Measurements from ENCODE around the gene CAMK2B.

CAMK2B gene

DNA sequence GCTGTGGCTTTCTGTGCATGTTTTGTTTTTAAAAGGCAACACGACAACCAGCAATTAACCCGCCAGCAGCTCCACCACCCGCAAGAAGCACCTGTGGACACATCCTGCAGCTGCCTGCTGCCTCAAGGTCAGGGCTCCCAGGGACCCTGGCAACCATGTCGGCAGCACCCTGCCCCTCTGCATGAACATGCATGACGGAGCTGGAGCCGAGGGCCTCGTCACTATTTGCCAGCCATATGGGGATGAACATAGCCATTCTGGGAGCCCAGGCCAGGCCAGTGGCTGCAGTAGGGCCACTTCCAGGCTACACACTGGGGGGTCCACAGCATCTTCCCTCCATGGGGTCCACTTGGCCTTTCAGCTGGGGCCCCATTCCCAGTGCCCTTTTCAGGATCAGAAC, 52.9 kb downstream of the CAMK2B start:
- no peak for ATAC-seq

DNA sequence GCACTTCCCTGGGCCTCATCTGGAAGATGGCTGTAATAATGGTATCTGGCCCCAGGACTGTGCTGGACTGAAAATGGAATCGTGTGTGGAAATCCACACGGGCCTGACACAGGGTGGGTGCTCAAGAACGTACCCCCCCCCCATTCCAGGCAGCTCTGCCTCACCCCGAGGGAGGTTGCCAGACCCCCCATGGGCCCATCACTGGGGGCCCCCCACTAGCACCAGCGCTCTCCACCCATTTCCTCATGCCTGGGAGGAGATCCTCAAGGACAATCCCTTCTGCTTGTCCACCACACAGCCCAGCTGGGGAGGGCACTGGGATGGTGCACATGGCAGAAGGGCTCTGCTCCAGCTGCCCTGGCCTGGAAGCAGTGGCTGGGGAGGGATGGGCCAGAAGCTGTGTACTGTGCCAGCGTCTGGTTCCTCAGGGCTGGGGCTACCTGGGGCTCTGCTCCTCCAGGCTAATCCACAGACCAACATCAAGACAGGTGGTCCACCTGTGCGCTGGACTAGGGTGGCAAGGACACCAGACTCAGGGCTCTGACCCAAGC, 55.4 kb downstream of the CAMK2B start:
- no peak for ATAC-seq

DNA sequence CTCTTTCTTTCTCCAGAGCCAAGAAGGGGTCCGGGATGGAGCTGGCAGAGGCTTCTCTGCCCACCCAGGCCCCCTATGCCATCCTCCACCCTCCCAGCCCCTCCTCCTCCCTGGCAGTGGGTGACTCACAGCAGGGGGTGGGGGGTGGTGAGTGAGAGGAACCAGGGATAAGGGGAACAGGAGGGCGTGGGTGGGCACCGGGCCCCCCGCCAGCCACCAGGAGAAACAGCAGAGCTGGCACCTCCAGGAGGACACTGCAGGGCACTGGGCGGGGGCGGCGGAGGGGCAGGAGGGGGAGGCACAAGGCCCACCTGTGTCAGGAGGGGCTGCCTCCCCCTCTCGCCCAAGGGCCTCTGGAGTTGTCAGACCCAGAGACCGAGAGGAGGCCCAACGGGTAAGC, 56.0 kb downstream of the CAMK2B start:
- no peak for ATAC-seq

DNA sequence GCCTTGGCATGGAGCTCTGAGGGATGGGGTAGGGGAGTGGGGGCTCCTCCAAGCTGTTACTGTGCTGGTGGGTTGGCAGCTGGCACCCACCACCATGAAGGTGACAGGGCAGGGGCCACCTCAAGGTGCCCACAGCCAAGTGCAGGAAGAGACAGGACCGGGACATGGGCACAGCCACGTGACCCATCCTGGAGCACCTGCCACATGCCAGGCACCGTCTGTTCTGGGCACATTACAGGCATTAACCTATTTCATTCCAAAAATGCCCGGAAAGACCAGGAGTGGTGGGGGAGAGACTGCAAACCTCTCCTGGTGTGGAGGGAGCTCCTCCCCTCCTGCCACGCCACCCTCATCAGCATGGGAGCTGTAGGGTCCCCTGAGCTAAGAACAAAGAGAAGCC, 56.7 kb downstream of the CAMK2B start:
- no peak for ATAC-seq

DNA sequence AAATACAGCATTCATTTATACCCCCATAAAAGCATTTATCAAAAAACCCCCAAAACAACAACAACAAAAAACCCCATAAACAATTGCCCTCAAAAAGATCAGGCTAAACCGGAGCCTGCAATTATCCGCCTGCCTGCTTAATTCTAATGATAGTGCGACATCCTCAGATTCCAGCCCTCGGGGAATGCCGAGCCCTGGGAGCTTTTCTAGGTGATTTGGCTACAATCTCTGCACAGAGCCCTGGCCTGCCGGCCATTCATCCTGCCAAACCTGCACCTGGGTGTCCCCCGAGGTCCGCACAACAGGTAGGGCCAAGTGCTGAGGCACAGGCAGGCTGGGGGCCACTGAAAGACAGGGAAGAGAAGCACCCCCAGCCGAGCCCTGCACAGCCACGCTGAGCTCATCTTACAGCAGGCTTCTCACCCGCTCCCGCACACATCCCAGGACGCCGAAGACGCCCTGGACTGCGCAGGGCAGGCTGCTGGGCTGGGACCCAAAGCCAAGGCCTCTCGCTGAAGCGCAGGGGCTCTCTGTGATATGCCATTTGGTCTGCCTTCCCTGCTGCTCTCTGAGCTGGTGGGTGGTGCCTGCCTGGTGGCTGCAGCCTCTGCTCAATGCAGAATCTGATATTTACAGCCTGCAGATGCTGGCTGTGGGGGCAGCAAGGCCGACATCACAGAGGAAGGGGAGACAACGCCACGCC, 57.5 kb downstream of the CAMK2B start:
- ATAC-seq = no peak

DNA sequence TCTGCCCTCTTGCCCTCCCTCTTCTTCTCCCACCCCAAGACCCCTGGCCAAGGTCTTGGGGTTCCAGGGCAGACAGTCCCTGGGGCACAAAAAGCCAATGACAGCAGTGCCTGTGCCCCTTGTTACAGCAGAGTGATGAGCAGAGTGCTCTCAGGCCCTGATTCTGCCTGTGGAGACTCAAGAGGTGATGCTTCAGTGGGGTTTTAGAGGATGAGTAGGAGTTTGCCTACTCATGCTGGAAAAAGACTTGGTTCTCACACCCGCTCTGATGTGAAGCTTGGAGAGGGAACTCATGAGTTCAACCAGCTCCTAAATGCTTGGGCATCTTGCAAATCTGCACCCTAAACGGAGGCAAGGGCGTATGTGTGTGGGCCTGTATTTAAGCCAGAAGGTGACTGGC, 58.2 kb downstream of the CAMK2B start:
- ATAC-seq = no peak

DNA sequence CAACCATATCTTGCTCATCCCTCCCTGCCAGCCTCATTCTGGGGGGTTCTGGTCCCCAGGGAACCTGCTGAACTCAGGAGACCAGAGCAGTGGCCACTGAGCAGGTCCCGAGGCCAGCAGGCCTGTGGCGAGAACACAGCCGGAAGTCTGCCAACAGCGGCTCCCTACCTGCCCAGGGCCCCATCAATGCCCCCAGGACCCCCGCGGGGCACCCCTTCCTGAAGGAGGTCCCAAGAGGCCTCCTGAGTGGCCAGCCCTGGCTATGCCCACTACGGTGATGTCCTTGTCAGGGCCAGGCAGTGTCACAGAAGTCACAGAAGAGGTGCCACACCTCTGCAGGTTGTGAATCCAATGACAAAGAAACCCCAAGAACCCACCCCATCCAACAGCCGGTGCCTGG, 58.9 kb downstream of the CAMK2B start:
- ATAC-seq = no peak

DNA sequence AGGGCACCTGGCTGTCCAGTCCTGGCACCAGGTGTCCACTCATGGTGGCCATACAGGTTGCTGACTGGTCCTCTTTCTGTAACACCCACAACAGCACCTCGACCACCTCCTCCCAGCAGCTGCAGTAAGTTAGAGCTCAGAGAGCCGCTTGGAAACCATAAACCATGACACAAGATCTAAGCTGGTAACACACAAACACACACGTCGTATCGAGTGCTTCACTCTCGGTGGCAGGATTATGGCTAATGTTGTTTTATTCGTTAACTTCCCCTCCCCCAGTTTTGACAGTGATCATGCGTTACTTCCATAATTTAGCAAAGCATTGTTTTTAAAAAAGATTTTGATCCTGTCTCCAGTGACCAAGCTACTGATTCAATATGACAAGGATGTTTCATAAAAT, 59.7 kb downstream of the CAMK2B start:
- no peak for ATAC-seq

DNA sequence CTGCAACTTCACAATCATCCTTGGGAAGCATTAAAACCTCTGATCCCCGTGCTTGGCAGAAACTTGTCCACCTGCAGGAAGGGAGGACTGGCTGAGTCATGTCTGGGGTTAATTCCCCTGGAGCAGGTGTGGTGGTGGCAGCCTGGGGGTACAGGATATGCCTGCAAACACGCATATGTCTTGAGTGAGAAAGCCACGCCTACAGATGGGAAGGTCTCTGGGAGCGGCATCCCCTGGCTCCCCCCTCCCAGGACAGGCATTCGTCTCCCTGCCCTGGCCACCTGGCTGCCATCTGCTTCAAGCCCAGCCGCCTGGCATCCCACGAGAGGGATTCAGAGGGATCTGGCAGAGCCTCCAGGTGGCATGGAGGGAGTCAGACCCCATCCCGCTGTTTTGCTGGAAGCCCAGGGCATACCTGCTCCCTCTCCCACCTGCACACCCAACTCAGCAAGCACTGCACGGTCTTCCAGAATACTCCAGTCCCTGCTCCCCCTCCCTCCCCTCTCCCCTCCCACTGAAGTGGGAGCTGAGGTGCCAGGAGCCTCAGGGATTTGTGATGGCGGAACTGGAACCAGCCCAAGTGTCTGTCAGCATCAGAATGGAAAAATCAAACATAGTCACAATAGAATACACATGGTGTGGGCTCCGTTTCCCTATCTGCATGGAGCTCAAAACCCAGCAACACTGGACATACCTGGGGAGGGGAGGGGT, 61.0 kb downstream of the CAMK2B start:
- no peak for ATAC-seq

DNA sequence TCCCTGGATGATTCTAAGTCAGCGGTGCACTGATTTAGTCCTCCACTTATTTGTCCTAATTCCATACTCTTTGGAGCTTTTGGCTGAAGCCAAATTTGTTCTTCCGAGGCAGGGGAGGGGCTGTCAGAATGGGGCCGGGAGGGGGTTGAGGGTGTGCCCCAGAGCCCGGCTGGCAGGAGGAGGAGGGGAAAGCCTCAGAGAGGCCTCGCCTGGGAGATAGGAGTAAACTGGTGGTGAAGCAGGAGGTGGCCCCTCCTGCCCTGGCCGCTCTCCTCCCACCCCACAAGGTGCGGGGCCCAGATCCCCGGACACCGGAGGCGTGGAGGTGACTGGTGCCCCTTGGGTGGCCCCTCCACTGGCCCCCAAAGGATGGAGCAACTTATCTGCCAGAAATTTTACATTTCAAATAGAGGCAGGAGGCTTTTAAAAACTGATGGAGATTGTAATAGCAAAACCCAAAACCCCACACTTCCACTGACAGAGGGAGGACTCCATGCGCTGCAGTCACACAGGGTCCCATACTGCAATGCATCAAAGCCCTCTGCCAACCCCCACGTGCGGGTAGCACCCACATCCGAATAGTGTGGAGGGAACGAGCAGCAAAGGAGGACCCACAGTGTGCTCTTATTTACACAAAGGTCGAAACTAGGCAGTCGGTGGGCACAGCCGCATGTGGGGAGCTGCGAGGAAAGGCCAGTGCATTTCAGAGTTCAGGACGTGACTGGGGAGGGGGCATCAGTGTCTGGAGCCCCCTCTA, 61.9 kb downstream of the CAMK2B start:
- ATAC-seq = no peak

DNA sequence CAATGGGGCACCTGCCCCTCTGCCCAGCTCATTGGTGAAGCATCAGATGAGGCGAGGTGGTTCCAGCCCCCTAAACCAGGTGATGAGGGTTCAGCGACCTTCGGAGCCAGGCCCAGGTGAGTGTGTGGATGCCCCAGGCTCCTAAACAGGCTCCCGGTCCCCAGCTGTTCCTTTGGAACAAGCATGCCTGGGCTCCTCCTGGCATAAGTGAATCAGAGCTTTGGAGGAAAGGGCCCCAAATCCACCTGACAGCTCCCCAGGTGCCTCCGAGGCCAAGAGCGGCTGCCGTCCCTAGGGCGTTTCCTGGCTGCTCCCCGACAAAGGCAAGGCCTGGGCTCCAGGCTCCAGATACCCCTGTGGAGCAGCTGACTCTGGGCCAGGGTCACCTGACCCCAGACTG, 63.4 kb downstream of the CAMK2B start:
- ATAC-seq = no peak

DNA sequence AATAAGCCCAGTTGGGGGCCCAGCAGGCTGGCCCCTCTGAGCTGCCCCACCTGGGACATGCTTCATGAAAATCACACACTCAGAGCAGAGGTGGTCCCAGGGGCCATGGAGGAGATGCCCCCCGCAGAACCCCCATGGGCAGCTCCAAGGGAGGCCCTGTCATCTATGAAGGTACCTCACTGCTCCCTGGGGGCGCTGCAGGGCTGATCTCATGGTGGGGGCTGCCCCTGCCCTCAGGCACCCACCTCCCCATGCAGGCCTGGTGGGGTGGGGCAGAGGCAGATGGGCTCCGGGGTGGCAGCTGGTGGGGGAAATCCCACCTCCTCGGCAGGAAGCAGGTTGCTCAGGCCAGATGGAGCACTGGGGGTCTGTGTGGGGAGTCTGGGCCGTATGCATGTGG, 64.2 kb downstream of the CAMK2B start:
- no peak for ATAC-seq

DNA sequence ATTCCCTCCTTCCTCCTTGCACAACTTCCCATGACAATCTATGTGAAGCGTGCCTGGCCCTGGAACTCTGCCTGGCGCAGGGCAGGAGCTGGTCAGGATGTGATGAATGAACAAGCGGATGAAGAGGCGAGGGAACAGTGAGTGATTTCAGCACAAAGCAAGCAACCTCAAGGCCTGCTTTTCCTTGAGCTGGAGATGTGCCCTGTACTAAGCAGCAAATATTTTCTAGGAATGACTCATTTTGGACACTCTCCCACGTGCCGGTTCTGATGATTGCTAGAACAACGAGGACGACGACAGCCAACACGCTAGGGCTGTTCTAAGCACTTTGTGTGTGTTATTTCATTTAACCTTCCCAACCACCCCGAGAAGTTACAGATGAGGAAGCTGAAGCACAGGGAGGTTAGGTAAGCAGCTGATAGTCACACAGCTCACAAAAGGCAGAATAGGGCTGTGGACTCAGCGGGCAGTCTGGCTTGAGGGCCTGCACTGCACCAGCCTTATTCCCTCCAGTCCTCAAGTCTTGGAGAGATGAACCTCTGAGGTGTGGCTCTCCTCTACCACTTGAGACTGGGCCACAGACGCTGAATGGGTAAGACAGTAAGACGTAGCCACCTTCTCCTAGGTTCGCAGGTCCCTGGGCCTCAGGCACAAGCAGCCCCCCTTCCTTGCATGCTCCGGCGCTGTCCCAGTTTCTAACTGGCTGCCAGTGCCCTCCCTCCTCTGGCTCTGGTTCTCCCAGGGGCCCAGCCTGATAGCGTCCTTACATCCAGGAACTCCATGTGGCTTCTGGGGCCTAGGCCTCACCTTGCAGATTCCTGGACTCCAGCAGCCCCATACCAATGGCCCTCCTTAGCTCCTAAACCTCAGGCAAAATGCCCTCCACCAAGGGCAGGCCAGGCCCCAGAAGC, 65.6 kb downstream of the CAMK2B start:
- ATAC-seq = no peak

DNA sequence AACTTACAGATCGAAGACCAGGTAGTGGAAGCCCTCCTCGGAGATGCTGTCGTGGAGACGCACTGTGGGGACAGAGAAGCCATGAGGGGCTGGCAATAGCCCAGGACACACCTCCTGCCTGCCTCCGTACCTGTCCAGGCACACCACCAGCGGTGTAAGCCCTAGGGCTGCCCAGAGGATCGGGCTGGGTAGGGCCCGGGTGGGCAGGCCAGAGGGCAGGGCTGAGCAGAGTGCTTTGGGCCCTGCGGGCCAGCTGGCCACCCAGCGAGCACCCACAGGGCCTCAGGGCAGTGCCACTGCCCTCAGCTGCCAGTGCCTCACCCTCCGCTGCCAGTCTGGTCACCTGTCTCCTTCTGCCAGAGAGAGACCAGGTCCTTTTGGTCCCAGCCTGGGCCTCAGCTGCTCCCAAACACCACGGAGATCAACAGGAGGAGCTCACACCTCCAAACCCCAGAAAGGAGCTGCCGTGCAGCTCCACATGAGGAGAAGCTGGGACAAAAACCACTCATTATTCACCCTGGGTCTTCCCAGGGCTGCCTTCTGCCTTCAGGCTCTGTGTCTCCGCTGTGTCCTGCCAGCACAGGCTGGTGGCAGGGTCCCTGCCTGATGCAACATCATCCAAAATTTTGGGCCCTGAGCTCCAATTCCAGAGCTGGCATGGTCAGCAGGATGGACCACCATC, 66.4 kb downstream of the CAMK2B start:
- ATAC-seq = no peak

DNA sequence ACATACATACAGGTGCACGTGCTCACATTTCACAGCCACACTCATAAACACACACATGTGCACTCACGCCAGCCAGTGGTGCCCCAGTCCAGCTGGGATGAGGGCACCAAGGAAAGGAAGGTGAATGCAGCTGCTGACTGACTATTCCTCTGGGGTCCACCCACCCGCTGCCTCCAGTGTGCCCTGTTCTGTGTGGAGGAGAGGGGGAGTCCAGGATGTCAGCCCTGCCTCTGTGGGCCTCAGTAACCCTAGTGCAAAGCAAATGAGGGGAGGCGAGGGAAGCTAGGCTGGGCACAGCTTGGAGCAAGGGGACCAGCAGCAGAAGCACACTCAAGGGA, 67.0 kb downstream of the CAMK2B start:
- ATAC-seq = no peak

DNA sequence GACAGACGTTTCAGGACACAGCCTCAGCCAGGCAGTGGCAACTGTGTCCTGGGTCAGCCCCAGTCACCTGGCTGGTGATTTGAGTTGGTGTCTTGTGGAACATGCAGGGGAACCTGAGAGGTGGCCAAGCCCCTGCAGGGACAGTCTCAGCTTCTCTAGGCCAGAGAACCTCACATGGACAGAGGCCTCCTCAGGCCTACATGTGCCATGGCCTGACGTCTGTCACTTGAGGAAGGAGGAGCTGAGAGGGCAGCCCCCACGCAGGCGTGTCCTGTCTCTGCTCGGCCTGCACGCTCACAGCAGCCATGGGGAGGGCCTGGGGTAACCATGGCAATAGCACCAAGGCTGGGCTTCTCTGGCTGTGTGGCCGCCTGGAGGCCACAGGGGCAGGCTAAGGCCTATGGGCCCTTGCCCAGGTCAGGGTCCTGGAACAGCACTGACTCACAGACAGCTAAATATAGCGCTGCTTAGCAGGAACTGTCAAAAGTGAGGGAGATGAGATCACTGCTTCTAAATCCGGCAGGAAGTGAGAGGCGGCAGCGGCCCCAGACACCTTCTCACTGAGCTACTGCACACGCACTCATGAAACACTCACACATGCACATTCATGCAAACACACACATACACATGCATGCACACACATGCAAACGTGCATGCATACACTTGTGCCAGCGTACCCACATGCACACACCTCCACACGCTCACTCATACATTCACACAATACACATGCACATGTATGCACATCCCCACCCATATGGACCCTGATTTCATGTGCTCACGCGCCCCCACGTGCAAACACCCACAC, 67.6 kb downstream of the CAMK2B start:
- peak; percentile 96 for ATAC-seq

DNA sequence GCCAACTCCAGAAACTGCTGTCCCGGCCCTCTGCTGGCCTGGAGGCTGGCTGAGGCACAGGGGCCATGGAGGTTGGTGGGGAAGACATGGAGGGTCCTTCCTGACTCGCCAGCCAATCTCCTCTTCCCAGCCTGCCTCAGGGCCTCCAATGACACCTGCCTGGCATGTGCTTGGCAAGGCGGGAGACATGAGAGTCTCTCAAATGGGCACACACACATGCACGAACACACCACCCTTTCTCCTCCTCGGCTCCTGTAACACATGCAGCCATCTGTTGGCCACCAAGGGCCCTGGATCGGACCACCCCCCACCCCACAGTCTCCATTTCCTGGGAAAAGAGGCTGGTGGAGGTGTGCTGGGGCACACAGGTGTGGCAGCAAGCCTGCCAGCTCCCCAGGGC, 68.2 kb downstream of the CAMK2B start:
- no peak for ATAC-seq

DNA sequence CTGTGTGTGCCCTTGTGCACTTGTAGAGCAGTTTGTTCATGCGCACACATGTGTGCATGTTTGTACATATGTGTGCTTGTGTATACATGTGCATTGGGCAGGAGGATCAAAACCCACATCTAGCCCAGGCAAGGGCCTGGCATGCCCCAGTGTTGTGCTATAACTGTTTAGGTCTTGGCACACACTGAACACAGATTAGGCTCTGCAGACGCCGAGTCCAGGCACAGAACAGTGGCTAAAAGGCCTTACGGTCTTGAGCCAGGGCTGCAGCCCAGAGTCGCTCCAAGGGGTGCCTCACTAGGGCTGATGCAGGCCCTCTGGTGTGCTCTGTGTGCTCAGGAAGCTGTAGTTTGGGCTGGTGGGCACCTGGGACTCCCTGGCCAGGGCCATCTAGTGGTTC, 68.9 kb downstream of the CAMK2B start:
- no peak for ATAC-seq

DNA sequence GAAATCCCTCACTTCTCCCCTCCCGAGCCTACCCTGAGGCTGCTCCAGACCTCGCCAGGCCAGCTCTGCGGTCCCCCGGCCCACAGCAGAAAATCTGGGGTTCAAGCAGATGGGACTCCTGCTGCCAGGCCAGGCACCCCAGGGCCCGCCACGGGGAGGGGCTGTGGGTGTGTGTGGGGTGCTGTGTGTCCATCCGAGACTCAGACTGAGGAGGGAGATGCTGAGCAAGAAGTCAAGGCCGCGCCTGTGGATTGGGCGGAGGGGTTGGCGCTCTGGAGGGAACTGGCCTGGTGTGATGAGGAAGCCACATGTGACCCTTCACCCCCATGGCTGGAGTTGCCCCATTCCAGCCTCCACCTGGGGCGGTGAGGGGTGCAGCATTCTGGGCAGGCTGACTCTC, 73.5 kb downstream of the CAMK2B start:
- no peak for ATAC-seq

DNA sequence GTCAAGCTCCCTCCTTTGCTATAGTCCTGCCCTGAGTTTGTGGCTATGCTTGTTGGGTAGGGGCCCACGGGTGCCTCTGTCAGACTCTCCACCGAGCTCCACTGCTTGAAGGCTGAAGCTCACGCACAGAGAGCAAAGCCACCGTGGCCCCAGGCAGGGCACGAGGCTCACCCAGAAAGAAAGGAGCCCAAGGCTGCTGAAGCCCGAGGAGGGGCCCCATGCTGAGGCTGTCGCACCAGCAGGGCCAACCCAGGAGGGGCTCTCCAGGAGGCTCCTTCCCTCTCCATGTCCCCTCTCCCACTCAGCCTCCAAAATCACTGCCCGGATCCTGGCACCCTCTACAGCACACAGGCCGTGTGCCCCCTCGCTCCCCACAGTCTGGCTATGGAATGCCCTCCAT, 74.1 kb downstream of the CAMK2B start:
- no peak for ATAC-seq

DNA sequence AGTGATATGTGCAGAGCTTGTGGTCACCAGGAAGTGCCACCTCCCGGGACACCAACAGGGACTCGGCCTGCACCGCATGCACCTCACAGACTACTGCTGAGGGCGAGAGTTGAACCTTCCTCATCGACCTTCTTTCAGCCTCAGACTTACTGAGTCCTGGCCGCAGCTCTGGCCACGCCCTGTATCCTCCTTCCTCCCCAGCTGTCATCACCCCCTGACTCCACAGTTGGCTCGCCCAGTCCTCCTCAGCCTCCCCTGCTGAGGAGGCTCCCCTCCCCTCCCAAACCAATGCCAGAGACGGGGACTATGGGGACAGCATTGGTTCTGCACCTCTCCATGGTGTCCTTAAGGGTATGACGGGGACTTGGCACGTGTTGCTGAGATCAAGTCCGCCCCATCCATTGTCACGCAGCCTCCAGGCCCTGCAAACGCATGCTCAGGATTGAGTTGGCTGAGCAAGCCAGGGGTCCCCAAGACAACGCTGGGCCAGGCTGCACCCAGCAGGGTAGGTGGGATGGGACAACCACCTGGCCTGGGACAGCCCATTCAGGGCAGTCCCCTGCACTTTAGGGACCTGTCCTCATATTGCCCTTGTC, 75.7 kb downstream of the CAMK2B start:
- no peak for ATAC-seq
